ENCODE data around the gene TMPRSS2.

- TF ChIP-seq CTCF (IDR thresholded peaks at IDR 0.05; ENCODE audit: extremely low read depth in 1 of 2, insufficient read depth in 1 of 2, low read depth in 1 of 2, low read length in 2 of 2) (no peak), EZH2 (IDR thresholded peaks at IDR 0.05; ENCODE audit: borderline replicate concordance, low read depth, low read length, severe bottlenecking) (no peak), JUN (IDR thresholded peaks at IDR 0.05; ENCODE audit: borderline replicate concordance, insufficient read depth, insufficient read length, low read depth) (no peak)
Measured at GRCh38 chr21:41536076-41536826, 28.3 kb upstream of the TMPRSS2 start.

Data from endothelial cell of umbilical vein (primary cell).